CD14-positive monocyte (primary cell): Measurements from ENCODE around the gene TTBK1. TPM values are rescaled to one million over a fixed set of nuclear protein-coding genes. Genes with fewer than 3 reads are reported as not detected.
A peak's percentile ranks its signal among the peaks of the same experiment; 100 is the strongest.

ENCODE experiments used
- DNase-seq, 3 donors: peaks; one replicate each; pipeline ENCODE4 v3.0.0-alpha.2; 2011 to 2022
- H2AFZ ChIP-seq: 2 replicates; pipeline ENCODE4 v1.6.0; 2012; ENCODE audit warnings: mild to moderate bottlenecking, low read depth, low read length, inconsistent platforms; ENCODE audit not compliant: insufficient read depth, poor library complexity, severe bottlenecking
- H3K27ac ChIP-seq, 2 donors: 1 replicate in 1 of 2; 2 replicates in 1 of 2; pipeline ENCODE4 v1.5.1; 2012 to 2013; ENCODE audit warnings: low read length in 2 of 2, control low read depth in 1 of 2, inconsistent platforms in 1 of 2, low read depth in 1 of 2, mild to moderate bottlenecking in 1 of 2
- H3K27me3 ChIP-seq, 2 donors: one replicate each; pipeline versions ENCODE4 v1.6.0 to v1.6.1; 2011 to 2013; ENCODE audit warnings: low read length in 2 of 2; ENCODE audit not compliant: control insufficient read depth in 2 of 2, insufficient read depth in 2 of 2
- H3K36me3 ChIP-seq, 2 donors: replicated peaks in 1 of 2; 1 replicate in 1 of 2; 2 replicates in 1 of 2; pipeline versions ENCODE4 v1.5.1 to v1.6.1; 2012 to 2013; ENCODE audit warnings: low read length in 2 of 2, control low read depth in 1 of 2, inconsistent platforms in 1 of 2, mild to moderate bottlenecking in 1 of 2; ENCODE audit not compliant: insufficient read depth in 2 of 2, control insufficient read depth in 1 of 2
- H3K4me1 ChIP-seq, 2 donors: 1 replicate in 1 of 2; 2 replicates in 1 of 2; pipeline versions ENCODE4 v1.5.1 to v1.6.1; 2012 to 2013; ENCODE audit warnings: low read length in 2 of 2, control low read depth in 1 of 2, inconsistent platforms in 1 of 2, mild to moderate bottlenecking in 1 of 2, moderate library complexity in 1 of 2; ENCODE audit not compliant: insufficient read depth in 2 of 2, control insufficient read depth in 1 of 2
- H3K4me2 ChIP-seq: replicated peaks from 2 replicates; pipeline ENCODE3; 2012; ENCODE audit warnings: low read length, moderate library complexity, mild to moderate bottlenecking; ENCODE audit not compliant: poor library complexity, severe bottlenecking; ENCODE audit errors: extremely low read depth
- H3K4me3 ChIP-seq, 3 experiments: fragments of 200-600 bp in 1 of 3; sonication (generic) in 1 of 3; replicated peaks in 1 of 3; 1 replicate in 2 of 3; 2 replicates in 1 of 3; pipeline ENCODE4 v1.5.1; 2011 to 2013; ENCODE audit warnings: low read length in 3 of 3, mild to moderate bottlenecking in 3 of 3, control low read depth in 2 of 3, low read depth in 2 of 3, inconsistent platforms in 1 of 3, moderate library complexity in 1 of 3
- H3K79me2 ChIP-seq: 2 replicates; pipeline ENCODE4 v1.6.0; 2012; ENCODE audit warnings: mild to moderate bottlenecking, control low read depth, inconsistent platforms, low read length, moderate library complexity; ENCODE audit not compliant: insufficient read depth
- H3K9ac ChIP-seq: 2 replicates; pipeline ENCODE4 v1.6.0; 2017; ENCODE audit warnings: low read length, mild to moderate bottlenecking; ENCODE audit not compliant: insufficient read depth, poor library complexity, severe bottlenecking
- H3K9me3 ChIP-seq, 2 donors: replicated peaks in 1 of 2; 1 replicate in 1 of 2; 2 replicates in 1 of 2; pipeline versions ENCODE4 v1.5.1 to v1.6.1; 2012 to 2013; ENCODE audit warnings: low read length in 2 of 2, control low read depth in 1 of 2; ENCODE audit not compliant: control insufficient read depth in 1 of 2, insufficient read depth in 1 of 2
- H4K20me1 ChIP-seq: 2 replicates; pipeline ENCODE4 v1.6.0; 2012; ENCODE audit warnings: mild to moderate bottlenecking, low read length, control low read depth, moderate library complexity; ENCODE audit not compliant: insufficient read depth
- H3K27ac Mint-ChIP-seq, 7 donors: one replicate each; pipeline ENCODE4 v1.8.0; 2020; ENCODE audit warnings: mild to moderate bottlenecking in 7 of 7, mixed read lengths in 7 of 7, moderate library complexity in 6 of 7, inconsistent platforms in 2 of 7
- H3K27me3 Mint-ChIP-seq, 3 donors: one replicate each; pipeline ENCODE4 v1.8.0; 2021 to 2022; ENCODE audit warnings: low read depth in 3 of 3, mild to moderate bottlenecking in 3 of 3, mixed read lengths in 3 of 3, moderate library complexity in 3 of 3, inconsistent platforms in 1 of 3
- H3K36me3 Mint-ChIP-seq, 2 donors: one replicate each; pipeline ENCODE4 v1.8.0; 2020; ENCODE audit warnings: mixed read lengths in 2 of 2, inconsistent platforms in 1 of 2, mild to moderate bottlenecking in 1 of 2
- H3K4me1 Mint-ChIP-seq: one replicate; pipeline ENCODE4 v1.8.0; 2020; ENCODE audit warnings: mild to moderate bottlenecking, mixed read lengths
- H3K4me3 Mint-ChIP-seq, 2 donors: one replicate each; pipeline ENCODE4 v1.8.0; 2020; ENCODE audit warnings: mild to moderate bottlenecking in 2 of 2, mixed read lengths in 2 of 2, moderate library complexity in 1 of 2
- H3K9me3 Mint-ChIP-seq, 7 donors: one replicate each; pipeline ENCODE4 v1.8.0; 2020 to 2022; ENCODE audit warnings: mixed read lengths in 7 of 7, mild to moderate bottlenecking in 6 of 7, moderate library complexity in 6 of 7, inconsistent platforms in 2 of 7
- CTCF ChIP-seq: fragments of 200-600 bp; IDR thresholded peaks from one replicate; pipeline ENCODE4 v1.8.0; 2022; ENCODE audit warnings: antibody characterized with exemption, mild to moderate bottlenecking
- WGBS: methylation state at CpG from one replicate; pipeline ENCODE4 v1.1.5; 2013; ENCODE audit warnings: missing lambda C conversion rate; ENCODE audit not compliant: insufficient coverage; 5-methylcytosine and 5-hydroxymethylcytosine counted together
- intact Hi-C, 2 donors: fragments of 100-400 bp; cut with micrococcal nuclease; formaldehyde crosslinking; loops; one replicate each; pipeline versions ENCODE4 v1.15.0 to v1.15.1; 2023
- polyA plus RNA-seq, 3 donors: library from polyadenylated mRNA; depleted of rRNA in 1 of 3; unstranded in 2 of 3; stranded (reverse) in 1 of 3; fragments of 300-500 nt in 2 of 3; fragments of >200 nt in 1 of 3; fragmentation: Illumina TruSeq in 2 of 3; gene quantifications; 1 replicate in 2 of 3; 2 replicates in 1 of 3; pipeline ENCODE4 v1.2.3, GENCODE V29; 2012 to 2021

TTBK1 gene
- polyA plus RNA-seq, 3 donors, result not detected

DNA sequence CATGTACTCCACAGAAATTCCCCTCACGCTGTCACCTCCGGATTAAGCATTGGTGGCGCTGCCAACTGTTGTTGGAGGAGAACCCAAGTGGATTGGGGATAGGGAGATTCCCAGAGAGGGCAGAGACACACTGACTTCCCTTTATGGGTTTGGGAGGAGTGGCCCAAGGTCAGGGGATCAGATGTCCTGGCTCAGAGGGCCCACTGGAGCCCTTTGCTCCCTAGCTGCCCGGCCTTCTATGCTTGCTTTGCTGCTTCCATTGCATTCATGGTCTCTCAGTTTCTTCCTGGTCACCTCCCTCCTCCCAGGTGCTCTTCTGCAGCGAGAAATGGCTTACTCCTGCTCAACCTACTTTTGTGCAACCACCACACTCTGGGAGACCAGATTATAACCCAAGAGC, 46.9 kb upstream of the TTBK1 start:
- DNase-seq, result no peak
- no peaks in the 10 kb centered on the region for H3K4me1 Mint-ChIP-seq
- no peak overlapping the region for H3K4me3 ChIP-seq
- H2AFZ ChIP-seq, result no peak overlapping the region
- H3K4me1 ChIP-seq, result no peaks in the 10 kb centered on the region
- peaks cover 77 to 93% of the 10 kb centered on the region in 2 donors for H3K36me3 ChIP-seq
- no peaks in the 10 kb centered on the region for H3K9me3 ChIP-seq
- H3K27me3 ChIP-seq, result no peaks in the 10 kb centered on the region
- no peak overlapping the region for H3K27ac ChIP-seq
- no peaks in the 10 kb centered on the region for H3K9me3 Mint-ChIP-seq
- H3K4me3 Mint-ChIP-seq, result no peak overlapping the region
- peaks cover 71 to 87% of the 10 kb centered on the region in 2 donors for H3K36me3 Mint-ChIP-seq
- H3K4me2 ChIP-seq, result no peak overlapping the region
- no peaks in the 10 kb centered on the region for H3K27me3 Mint-ChIP-seq
- no peaks in the 10 kb centered on the region for H3K79me2 ChIP-seq
- WGBS, result 96% methylated on average over 4 of the region's 5 CpGs
- H3K9ac ChIP-seq, result no peak overlapping the region
- intact Hi-C loops, result no loop called here
- no peak for TF ChIP-seq CTCF
- H3K27ac Mint-ChIP-seq, result no peak overlapping the region
- H4K20me1 ChIP-seq, result no peaks in the 10 kb centered on the region

DNA sequence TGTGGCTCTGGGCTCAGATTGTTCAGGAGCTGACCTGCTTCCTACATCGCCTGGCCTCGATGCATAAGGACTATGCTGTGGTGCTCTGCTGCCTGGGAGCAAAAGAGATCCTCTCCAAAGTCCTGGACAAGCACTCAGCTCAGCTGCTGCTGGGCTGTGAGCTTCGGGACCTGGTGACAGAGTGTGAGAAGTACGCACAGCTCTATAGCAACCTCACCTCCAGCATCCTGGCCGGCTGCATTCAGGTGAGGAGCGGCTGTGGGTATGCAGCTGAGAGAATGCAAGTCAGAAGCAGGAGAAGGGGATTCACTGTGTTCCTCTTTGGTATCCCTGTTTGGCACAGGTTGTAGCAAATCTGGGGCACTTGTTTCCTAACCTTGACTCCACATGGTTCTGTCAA, 43.4 kb upstream of the TTBK1 start:
- no peak for DNase-seq
- Histone ChIP-seq H3K4me3 (no peak overlapping the region), H4K20me1 (no peaks in the 10 kb centered on the region), H2AFZ (no peak overlapping the region), H3K9me3 (no peaks in the 10 kb centered on the region), H3K4me1 (no peaks in the 10 kb centered on the region), H3K79me2 (no peaks in the 10 kb centered on the region), H3K27me3 (no peaks in the 10 kb centered on the region), H3K4me2 (no peak overlapping the region), H3K36me3 (peaks cover 64 to 88% of the 10 kb centered on the region in 2 donors), H3K27ac (no peak overlapping the region), H3K9ac (no peak overlapping the region)
- peak overlapping the region in 1 of 7 donors; percentile 48 for H3K27ac Mint-ChIP-seq
- no peaks in the 10 kb centered on the region for H3K9me3 Mint-ChIP-seq
- no peaks in the 10 kb centered on the region for H3K4me1 Mint-ChIP-seq
- TF ChIP-seq CTCF, result no peak
- 95% methylated on average over 4 of the region's 6 CpGs for WGBS
- intact Hi-C loops, result no loop called here
- no peak overlapping the region for H3K4me3 Mint-ChIP-seq
- no peaks in the 10 kb centered on the region for H3K27me3 Mint-ChIP-seq
- peaks cover 68% of the 10 kb centered on the region in 2 donors for H3K36me3 Mint-ChIP-seq
